CMK (cell line): ENCODE measurements around the gene SSX4B.
"Not testable (repeated sequence)": the region's sequence is repeated elsewhere in the genome, so short reads cannot be mapped to it uniquely, and the experiment has no call there.

Source experiments
- DNase-seq: peaks from one replicate; pipeline ENCODE4 v3.0.0-alpha.2; 2010; ENCODE audit warnings: low read depth

SSX4B gene

GRCh38 chrX:48411860-48412259, at the start of gene SSX4B:
TSS of gene SSX4B (minus strand) at chrX:48411960. CDS start at chrX:48411372, 588 bp downstream.
- DNase-seq = not testable (repeated sequence)

- no peak for DNase-seq
These were observed 48.8 kb upstream of the SSX4B start for GRCh38 chrX:48460606-48461005.

GRCh38 chrX:48460031-48460430, 48.3 kb upstream of the SSX4B start:
- DNase-seq = no peak

- DNase-seq = no peak
These were observed 47.7 kb upstream of the SSX4B start for GRCh38 chrX:48459483-48459882.

- no peak for DNase-seq
These were observed 47.0 kb upstream of the SSX4B start for GRCh38 chrX:48458711-48459110.

GRCh38 chrX:48456628-48457331, 45.0 kb upstream of the SSX4B start:
- DNase-seq = no peak

GRCh38 chrX:48451708-48452107, 39.9 kb upstream of the SSX4B start:
- DNase-seq = no peak

- no peak for DNase-seq
These were observed 38.3 kb upstream of the SSX4B start for GRCh38 chrX:48450076-48450475.

GRCh38 chrX:48447201-48447600, 35.4 kb upstream of the SSX4B start:
- DNase-seq = not testable (repeated sequence)

GRCh38 chrX:48433713-48434112, 22.0 kb upstream of the SSX4B start:
- DNase-seq = not testable (repeated sequence)

- DNase-seq = not testable (repeated sequence)
These were observed 18.4 kb upstream of the SSX4B start for GRCh38 chrX:48430166-48430565.

GRCh38 chrX:48429606-48430005, 17.8 kb upstream of the SSX4B start:
- DNase-seq = not testable (repeated sequence)

- not testable (repeated sequence) for DNase-seq
These were observed 15.4 kb upstream of the SSX4B start for GRCh38 chrX:48427027-48427716.

- not testable (repeated sequence) for DNase-seq
These were observed 13.9 kb downstream of the SSX4B start for GRCh38 chrX:48397825-48398224.

- DNase-seq = not testable (repeated sequence)
These were observed 14.8 kb downstream of the SSX4B start for GRCh38 chrX:48396931-48397330.

- DNase-seq = not testable (repeated sequence)
These were observed 28.5 kb downstream of the SSX4B start, which contains the start of gene SSX4 for GRCh38 chrX:48383239-48383638. TSS of gene SSX4 (plus strand) at chrX:48383539. CDS start at chrX:48384054, 515 bp downstream.

GRCh38 chrX:48370408-48370807, 41.4 kb downstream of the SSX4B start:
- not testable (repeated sequence) for DNase-seq

- not testable (repeated sequence) for DNase-seq
These were observed 43.9 kb downstream of the SSX4B start for GRCh38 chrX:48367717-48368408.

GRCh38 chrX:48359281-48359680, 52.5 kb downstream of the SSX4B start:
- DNase-seq = not testable (repeated sequence)

GRCh38 chrX:48357681-48358080, 54.1 kb downstream of the SSX4B start:
- no peak for DNase-seq

GRCh38 chrX:48356315-48357094, 55.3 kb downstream of the SSX4B start, which contains the start of gene SSX3:
TSS of gene SSX3 (minus strand) at chrX:48356703. CDS start at chrX:48355249, 1,454 bp downstream.
- not testable (repeated sequence) for DNase-seq
